H1 (cell line): Measurements from ENCODE around the gene TMEM245. TPM values are rescaled to one million over a fixed set of nuclear protein-coding genes. Genes with fewer than 3 reads are reported as not detected.

Source experiments
- ATF2 ChIP-seq: IDR thresholded peaks from 2 replicates; pipeline ENCODE4 v1.6.1; 2012; ENCODE audit warnings: low read length, inconsistent platforms
- CHD1 ChIP-seq: IDR thresholded peaks from 2 replicates; pipeline ENCODE4 v1.6.1; 2012; ENCODE audit warnings: low read depth, low read length, improper control_type of control experiment
- GABPA ChIP-seq: IDR thresholded peaks from 2 replicates; pipeline ENCODE4 v1.6.1; 2011; ENCODE audit warnings: mild to moderate bottlenecking, low read length, moderate library complexity, borderline replicate concordance; ENCODE audit not compliant: insufficient read depth
- POLR2AphosphoS5 ChIP-seq: IDR thresholded peaks from 2 replicates; pipeline ENCODE4 v1.6.1; 2011; ENCODE audit warnings: low read depth, low read length
- RXRA ChIP-seq: IDR thresholded peaks from 2 replicates; pipeline ENCODE4 v1.6.1; 2011; ENCODE audit warnings: low read depth, mild to moderate bottlenecking, low read length, moderate library complexity; ENCODE audit not compliant: insufficient read depth
- SIN3A ChIP-seq, 2 experiments: IDR thresholded peaks in 1 of 2; conservative IDR thresholded peaks in 1 of 2; 2 replicates each; pipeline ENCODE4 v1.6.1; 2011 to 2012; ENCODE audit warnings: low read length in 2 of 2, improper control_type of control experiment in 1 of 2, low read depth in 1 of 2, mild to moderate bottlenecking in 1 of 2
- SP4 ChIP-seq: IDR thresholded peaks from 2 replicates; pipeline ENCODE4 v1.6.1; 2012; ENCODE audit warnings: low read length, inconsistent platforms
- TBP ChIP-seq: IDR thresholded peaks from 2 replicates; pipeline ENCODE4 v1.6.1; 2011; ENCODE audit warnings: low read depth, low read length, improper control_type of control experiment
- TEAD4 ChIP-seq: IDR thresholded peaks from 2 replicates; pipeline ENCODE4 v1.6.1; 2012; ENCODE audit warnings: low read depth, low read length, inconsistent platforms, mixed read lengths
- polyA plus RNA-seq, 7 experiments: library from polyadenylated mRNA; depleted of rRNA in 3 of 7; stranded (reverse) in 5 of 7; unstranded in 2 of 7; fragments of >200 nt in 5 of 7; fragments of 200-250 nt in 2 of 7; gene quantifications; 1 replicate in 5 of 7; 2 replicates in 1 of 7; 4 replicates in 1 of 7; pipeline versions ENCODE4 v1.2.1 to v1.2.3, GENCODE V29; 2011 to 2013; ENCODE audit warnings: missing spikeins in 2 of 7, mixed read lengths in 2 of 7
- total RNA-seq: library from RNA; stranded (reverse); fragmentation: NEBNext Ultra II Directional; extraction: Animal tissue kit (Norgen Biotek cat#: 25700); gene quantifications from 2 replicates; pipeline ENCODE4 v1.2.1, GENCODE V29; 2021

Gene TMEM245
- total and polyA plus RNA-seq, 2 of the 8 experiments (the other 6 are each of a cell fraction or from before 2014, with no cell fraction given): 44.3 to 45.8 TPM

GRCh38 chr9:109017493-109017892 is 102.3 kb downstream of the TMEM245 start (continued):
- TF ChIP-seq GABPA: no peak
- TF ChIP-seq TBP: no peak
- TF ChIP-seq TEAD4: no peak
- no peak for TF ChIP-seq ATF2
- TF ChIP-seq RXRA: no peak
- no peak for TF ChIP-seq SP4
- TF ChIP-seq POLR2AphosphoS5: no peak
- TF ChIP-seq SIN3A (conservative IDR thresholded peaks at IDR 0.05 in 1 of 2, IDR thresholded peaks at IDR 0.05 in 1 of 2; ENCODE audit: low read depth in 1 of 2, low read length in 2 of 2): no peak
- no peak for TF ChIP-seq CHD1
